Measurements from ENCODE around the gene TEKT4.
"Not testable (repeated sequence)": the region's sequence is repeated elsewhere in the genome, so short reads cannot be mapped to it uniquely, and the experiment has no call there.

TEKT4 gene

DNA sequence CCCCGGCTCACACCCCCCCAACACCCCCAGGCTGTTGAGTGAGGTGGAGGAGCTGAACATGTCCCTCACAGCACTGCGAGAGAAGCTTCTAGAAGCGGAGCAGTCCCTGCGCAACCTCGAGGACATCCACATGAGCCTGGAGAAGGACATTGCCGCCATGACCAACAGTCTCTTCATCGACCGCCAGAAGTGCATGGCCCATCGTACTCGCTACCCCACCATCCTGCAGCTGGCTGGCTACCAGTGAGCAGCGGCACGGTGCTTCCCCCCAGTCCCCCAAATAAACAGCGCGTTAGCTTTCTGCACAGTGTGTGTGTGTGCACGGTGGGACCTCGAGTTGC is 5.3 kb downstream of the TEKT4 start:
- DNase-seq, result no peak

DNA sequence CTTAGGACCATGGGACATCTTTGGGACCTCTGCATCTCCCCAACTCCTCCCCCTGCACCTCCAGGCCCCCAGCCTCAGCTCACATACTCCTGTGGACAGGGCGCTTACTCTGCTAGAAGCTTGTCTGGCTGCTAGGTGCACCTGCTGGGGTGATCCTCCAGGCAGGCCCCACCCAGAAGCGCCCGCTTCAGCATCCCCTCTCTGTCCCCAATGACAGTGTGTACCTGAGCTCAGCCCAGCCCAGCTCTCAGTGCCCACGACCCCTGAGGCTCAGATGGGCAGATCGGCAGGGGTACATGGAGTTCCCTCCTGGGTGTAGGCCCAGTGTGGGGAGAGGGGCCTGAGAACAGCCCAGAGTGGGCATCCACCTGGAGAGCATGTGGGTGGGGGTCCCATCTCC is 5.9 kb downstream of the TEKT4 start:
- DNase-seq, result no peak

GRCh38 chr2:94878575-94878974 is 7.3 kb downstream of the TEKT4 start:
- not testable (repeated sequence) for DNase-seq

- no peak for DNase-seq
These were observed 8.2 kb downstream of the TEKT4 start for GRCh38 chr2:94879314-94879981.

- no peak for DNase-seq
These were observed 8.8 kb downstream of the TEKT4 start for GRCh38 chr2:94879982-94880377.

DNA sequence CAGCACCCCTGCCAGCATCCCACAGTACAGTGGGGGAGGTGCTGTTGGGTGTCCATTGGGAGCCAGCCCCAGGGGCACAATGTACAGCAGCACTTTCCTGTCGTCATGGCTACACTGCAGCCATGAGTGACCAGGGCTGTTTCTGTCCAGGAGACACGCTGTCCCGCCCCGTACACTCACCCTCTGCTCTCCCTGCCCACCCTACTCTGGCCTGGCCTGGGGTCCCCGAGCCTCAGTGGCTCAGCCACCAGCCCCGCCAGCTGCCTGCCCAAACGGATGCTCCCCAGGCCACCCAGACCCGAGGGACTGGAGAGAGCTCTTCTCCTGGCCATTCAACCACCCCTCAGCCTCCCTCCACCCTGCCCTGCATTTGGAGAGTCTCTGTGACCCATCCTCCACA is 9.3 kb downstream of the TEKT4 start:
- DNase-seq, result no peak

GRCh38 chr2:94881070-94881469 is 9.8 kb downstream of the TEKT4 start:
- DNase-seq, result no peak

- no peak for DNase-seq
These were observed 19.0 kb downstream of the TEKT4 start for GRCh38 chr2:94890234-94890633.

DNA sequence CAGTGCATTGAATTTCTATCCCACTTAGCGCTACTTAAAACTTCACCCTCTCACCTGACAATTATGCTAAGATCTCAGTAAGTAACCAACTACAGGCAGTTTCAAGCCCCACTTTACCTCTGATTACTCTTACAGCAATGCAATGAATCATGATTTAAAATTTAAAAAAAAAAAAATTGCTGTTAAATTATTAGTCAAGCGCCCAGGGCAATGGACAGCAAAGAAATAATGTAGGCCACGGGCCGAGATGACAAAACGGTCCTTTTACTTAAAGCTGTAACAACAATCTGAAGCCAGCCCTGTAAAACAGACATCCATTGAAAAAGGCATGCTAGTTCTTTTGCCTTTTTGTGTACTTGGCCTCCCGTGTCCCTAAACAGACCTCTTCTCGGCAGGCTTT is 24.0 kb downstream of the TEKT4 start:
- DNase-seq, result not testable (repeated sequence)

DNA sequence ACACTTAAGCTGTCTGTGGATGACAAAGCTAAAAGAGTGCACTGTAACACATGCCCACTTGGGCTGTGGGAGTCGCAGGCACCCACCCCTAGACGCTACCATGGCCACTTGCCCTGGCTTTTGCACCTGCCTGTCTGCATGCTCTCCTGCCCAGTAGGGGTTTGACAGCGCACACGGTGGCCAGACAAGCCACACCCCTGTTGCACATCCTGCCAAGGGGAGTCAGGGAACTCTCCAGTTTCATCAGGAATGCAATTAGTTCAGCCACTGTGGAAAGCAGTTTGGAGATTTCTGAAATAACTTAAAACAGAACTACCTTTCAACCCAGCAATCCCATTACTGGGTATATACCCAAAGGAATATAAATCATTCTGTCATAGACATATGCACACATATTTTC is 35.7 kb downstream of the TEKT4 start:
- not testable (repeated sequence) for DNase-seq

DNA sequence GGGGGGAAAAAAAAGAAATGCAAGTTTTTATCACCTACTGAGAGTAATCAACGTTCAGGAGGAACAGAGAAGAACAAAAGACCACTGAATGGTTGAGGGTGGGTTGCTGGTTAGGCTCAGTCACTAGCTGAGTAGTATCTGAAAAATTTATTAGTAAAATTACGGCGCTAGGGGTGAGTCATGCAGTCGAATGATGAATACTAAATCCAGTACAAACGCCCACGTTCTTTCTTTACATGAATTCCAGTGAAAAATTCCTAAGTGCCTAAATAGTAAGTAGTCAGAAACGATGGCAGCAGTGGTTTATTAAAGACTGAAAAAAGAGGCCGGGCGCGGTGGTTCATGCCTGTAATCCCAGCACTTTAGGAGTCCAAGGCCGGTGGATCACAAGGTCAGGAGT is 52.0 kb downstream of the TEKT4 start:
- DNase-seq, result no peak

DNA sequence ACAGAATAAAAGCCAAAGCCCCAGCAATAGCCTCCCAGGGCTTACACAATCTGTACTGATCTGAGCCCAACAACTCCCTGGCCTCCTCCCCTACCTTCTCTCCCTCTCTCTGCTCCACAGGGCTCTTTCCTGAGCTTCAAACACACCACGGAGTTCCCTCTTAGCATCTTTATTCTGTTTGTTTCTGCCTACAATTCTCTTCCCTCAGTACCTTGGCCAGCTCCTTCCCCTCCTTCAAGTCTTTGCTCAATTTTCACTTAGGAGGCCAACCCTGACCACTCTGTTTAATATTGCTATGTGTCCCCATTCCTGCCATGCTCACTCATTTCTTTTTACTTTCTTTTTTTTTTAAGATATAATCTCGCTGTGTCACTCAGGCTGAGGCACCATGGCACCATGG is 53.8 kb downstream of the TEKT4 start:
- DNase-seq, result not testable (repeated sequence)

Data from stimulated activated CD4-positive, alpha-beta T cell treated with anti-CD3 and anti-CD28 coated beads, Interleukin-2, amount 100 ng/mL, for 24 hours (primary cell).